Neural cell (in vitro differentiated cells): ENCODE data around the gene TLX3.

Source experiments
- TAF1 ChIP-seq: IDR thresholded peaks from 2 replicates; pipeline ENCODE4 v1.6.1; 2012; ENCODE audit warnings: low read depth
- TF ChIP-seq, protein P1 (sequence below): fragments of 450-650 bp; IDR thresholded peaks from 2 replicates; pipeline ENCODE4 v1.5.1; 2014; ENCODE audit warnings: antibody characterized with exemption, mild to moderate bottlenecking, moderate library complexity; ENCODE audit not compliant: poor library complexity, severe bottlenecking

DNA sequence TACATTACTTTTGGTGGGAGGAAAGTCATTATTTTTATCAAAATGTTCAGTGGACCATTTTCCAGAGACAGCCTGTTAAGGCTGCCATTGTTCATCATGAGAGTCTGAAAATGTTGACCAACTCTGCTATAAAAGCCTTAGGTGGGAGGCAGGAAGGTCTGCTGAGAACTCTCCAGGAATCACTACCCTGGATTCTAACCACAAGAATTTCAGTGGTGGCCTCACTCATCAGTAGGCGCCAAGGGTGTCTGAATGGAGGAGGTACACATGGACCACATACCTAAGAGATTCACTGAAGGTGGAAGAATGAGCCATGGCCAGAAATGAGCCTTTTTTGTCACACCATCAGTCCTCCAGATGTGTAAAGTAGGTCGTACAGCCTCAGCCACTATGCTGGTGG lies 21.0 kb upstream of the TLX3 start:
- TF ChIP-seq, protein P1, sequence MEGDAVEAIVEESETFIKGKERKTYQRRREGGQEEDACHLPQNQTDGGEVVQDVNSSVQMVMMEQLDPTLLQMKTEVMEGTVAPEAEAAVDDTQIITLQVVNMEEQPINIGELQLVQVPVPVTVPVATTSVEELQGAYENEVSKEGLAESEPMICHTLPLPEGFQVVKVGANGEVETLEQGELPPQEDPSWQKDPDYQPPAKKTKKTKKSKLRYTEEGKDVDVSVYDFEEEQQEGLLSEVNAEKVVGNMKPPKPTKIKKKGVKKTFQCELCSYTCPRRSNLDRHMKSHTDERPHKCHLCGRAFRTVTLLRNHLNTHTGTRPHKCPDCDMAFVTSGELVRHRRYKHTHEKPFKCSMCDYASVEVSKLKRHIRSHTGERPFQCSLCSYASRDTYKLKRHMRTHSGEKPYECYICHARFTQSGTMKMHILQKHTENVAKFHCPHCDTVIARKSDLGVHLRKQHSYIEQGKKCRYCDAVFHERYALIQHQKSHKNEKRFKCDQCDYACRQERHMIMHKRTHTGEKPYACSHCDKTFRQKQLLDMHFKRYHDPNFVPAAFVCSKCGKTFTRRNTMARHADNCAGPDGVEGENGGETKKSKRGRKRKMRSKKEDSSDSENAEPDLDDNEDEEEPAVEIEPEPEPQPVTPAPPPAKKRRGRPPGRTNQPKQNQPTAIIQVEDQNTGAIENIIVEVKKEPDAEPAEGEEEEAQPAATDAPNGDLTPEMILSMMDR, result no peak
- TF ChIP-seq TAF1, result no peak
